H1 (cell line): ENCODE measurements around the gene PRDM15.

Source experiments
- ASH2L ChIP-seq: fragments of 200-600, 300-600 bp; sonication (generic); IDR thresholded peaks from one replicate; pipeline ENCODE4 v1.7.1; 2017; ENCODE audit warnings: low read length
- CTCF ChIP-seq, 3 experiments: IDR thresholded peaks; 1 replicate in 2 of 3; 2 replicates in 1 of 3; pipeline versions ENCODE4 v1.5.1 to v1.6.1; 2011; ENCODE audit warnings: low read length in 3 of 3, mild to moderate bottlenecking in 3 of 3, inconsistent platforms in 2 of 3, low read depth in 1 of 3, moderate library complexity in 1 of 3; ENCODE audit not compliant: insufficient read depth in 1 of 3; ENCODE audit errors: control extremely low read depth in 1 of 3
- EP300 ChIP-seq, 2 experiments: IDR thresholded peaks; 1 replicate in 1 of 2; 2 replicates in 1 of 2; pipeline ENCODE4 v1.6.1; 2011 to 2012; ENCODE audit warnings: low read depth in 2 of 2, low read length in 2 of 2, mild to moderate bottlenecking in 2 of 2, borderline replicate concordance in 1 of 2, inconsistent platforms in 1 of 2, moderate library complexity in 1 of 2
- GABPA ChIP-seq: IDR thresholded peaks from 2 replicates; pipeline ENCODE4 v1.6.1; 2011; ENCODE audit warnings: mild to moderate bottlenecking, low read length, moderate library complexity, borderline replicate concordance; ENCODE audit not compliant: insufficient read depth
- MAFK ChIP-seq: IDR thresholded peaks from 2 replicates; pipeline ENCODE4 v1.6.1; 2012; ENCODE audit warnings: low read depth, mild to moderate bottlenecking, improper control_type of control experiment, low read length

- TF ChIP-seq CTCF (IDR thresholded peaks at IDR 0.05; ENCODE audit: control extremely low read depth in 1 of 3, insufficient read depth in 1 of 3, low read depth in 1 of 3, low read length in 3 of 3) (no peak), GABPA (no peak), ASH2L (no peak), EP300 (IDR thresholded peaks at IDR 0.05; ENCODE audit: borderline replicate concordance in 1 of 2, low read depth in 2 of 2, low read length in 2 of 2) (no peak), MAFK (no peak)
Observed at GRCh38 chr21:41786509-41786987, 92.6 kb downstream of the PRDM15 start.
